Activated CD4-positive, CD25-positive, alpha-beta regulatory T cell treated with anti-CD3 and anti-CD28 coated beads, Interleukin-2, amount 50 U/mL, for 72 hours (primary cell): ENCODE results near the gene SIRPB2.

Experiments used
- DNase-seq: peaks from one replicate; pipeline ENCODE4 v3.0.0; 2021

SIRPB2 gene

GRCh38 chr20:1438361-1438760, 52.9 kb downstream of the SIRPB2 start:
- DNase-seq = no peak

- DNase-seq = peak; percentile 79
Observed at GRCh38 chr20:1437235-1437904, 53.9 kb downstream of the SIRPB2 start.

DNA sequence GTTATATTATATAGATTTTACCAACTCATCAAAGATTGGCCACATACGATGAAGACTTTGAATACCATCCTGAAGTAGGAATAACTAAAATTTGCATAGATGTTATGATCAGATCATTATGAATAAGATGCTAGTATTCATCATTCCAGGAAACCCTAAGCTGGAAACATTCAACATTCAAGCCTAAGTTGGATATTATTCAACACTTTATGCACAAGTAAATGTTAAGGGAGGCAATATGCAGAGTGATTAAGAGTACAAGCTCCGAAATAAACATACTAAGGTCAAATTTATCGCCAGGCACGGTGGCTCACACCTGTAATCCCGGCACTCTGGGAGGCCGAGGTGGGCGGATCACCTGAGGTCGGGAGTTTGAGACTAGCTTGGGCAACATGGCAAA, 55.0 kb downstream of the SIRPB2 start:
- no peak for DNase-seq

DNA sequence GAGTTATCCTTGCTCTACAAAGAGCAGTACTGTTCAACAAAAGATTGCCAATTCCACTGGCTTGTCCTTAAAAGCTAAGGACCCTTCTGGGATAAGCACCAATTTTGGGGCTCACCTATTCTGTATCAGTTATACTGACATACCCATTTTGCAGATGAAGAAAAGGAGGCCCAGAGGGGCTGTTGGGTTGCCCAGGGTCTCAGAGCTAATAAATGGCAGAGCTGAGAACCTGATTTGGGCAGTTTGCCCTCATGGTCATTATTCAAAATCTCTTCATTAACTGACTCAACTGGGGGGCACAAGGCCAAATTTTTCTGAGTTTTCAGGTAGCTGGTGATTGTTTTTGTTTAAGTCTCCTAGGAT, 55.9 kb downstream of the SIRPB2 start:
- no peak for DNase-seq

DNA sequence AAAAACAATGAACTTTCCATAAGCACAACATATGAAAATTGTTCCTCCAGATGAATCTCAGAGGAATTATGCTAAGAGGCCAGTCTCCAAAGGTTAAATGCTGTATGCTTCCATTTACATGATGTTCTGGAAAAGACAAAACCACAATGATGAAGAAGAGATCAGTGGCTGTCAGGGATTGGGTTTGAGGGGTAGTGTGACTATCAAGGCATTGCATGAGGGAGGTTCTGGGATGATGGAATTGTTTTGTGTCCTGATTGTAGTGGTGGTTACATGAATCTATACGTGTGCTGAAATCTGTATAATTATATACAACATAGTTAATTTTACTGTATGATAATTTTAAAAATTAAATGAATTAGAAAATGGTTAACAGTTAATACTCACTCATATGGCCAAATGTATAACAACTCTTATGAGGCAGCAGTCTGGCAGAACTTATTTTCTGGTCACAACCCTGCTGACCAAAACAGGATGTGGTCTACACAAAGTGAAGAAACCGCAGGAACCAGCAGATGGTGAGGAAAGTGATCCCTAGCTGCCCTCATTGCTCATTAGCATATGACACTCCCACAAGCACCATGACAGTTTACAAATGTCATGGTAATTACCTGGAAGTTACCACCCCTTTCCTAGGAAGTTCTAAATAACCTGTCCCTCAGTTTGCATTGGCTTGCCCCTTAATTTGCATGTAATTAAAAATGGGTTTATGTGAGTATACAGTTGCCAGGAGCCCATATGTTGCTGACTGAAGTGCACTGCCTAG, 56.5 kb downstream of the SIRPB2 start:
- DNase-seq = peak; percentile 52

- no peak for DNase-seq
Observed at GRCh38 chr20:1431158-1431557, 60.1 kb downstream of the SIRPB2 start.

DNA sequence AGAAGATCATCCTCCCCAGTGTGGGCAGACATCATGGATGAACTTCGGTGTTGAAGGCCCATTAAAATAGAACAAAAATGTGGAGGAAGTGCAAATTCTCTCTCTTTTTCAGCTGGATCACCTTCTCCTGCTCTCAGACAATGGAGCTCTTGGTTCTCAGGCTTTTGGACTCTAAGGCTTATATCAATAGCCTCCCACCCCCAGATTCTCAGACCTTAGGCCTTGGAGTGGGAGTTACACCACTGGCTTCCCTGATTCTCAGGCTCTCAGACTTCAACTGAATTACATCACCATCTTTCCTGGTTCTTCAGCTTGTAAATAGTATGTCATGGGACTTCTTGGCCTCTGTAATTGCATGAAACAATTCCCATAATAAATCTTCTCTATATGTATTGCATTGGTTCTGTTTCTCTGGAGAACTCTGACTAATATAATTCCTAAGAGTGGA, 61.2 kb downstream of the SIRPB2 start:
- no peak for DNase-seq

DNA sequence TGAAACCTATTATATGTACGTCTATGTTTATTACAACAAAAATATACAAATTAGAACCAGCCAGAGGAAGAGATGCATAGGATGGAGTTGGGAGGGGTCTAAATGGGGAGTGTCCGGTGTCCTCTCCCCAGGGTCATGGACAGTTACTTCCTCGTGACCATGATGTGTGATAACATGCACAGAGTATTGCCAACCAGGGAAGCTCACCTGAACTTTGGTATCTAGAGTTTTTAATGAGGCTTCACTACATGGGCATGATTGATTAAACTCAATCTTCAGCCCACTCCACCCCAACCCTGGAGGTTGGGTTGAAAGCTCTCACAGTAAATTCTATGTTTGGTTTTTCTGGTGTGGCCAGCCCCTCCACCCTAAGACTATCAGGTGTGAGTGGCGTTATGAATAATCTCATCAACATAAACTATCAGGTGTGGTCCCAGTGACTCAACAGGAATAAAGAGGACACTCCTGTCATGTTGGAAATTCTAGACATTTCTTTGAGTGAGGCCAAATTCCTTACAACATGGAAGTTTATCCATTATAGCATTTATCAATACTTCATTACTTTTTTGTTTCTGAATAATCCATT, 62.0 kb downstream of the SIRPB2 start:
- no peak for DNase-seq

DNA sequence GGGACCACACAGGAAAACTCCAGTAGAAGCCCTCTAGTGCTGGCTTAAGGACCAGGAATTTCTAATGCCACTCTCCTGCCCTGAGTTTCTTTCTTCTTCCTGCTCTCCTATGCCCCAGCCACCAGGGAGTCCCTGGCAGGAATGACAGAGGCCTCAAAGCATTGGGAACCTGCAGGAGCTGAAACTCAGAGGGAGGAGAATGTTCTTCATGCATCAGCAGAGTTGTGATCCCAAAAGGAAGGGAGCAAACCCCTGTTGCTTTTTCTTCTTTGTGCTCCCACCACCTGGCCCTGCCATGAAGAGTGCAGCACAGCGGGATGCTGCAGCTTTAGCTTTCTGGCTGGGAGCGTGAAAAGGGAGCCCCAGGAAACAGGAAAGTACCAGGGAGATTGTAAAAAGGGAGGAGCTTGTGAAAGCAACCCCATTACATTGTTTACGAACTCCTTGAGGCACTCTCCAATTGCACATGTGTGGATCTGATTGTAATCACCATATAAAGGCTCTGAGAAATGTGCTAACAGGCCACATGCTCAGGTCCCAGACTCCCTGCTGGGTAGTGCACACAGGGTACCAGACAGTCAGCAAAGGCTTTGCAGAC, 63.7 kb downstream of the SIRPB2 start:
- DNase-seq = no peak

- DNase-seq = no peak
Observed at GRCh38 chr20:1426231-1426849, 64.9 kb downstream of the SIRPB2 start.
